ENCODE data around the gene CRADD.
"Not testable (repeated sequence)": the region's sequence is repeated elsewhere in the genome, so short reads cannot be mapped to it uniquely, and the experiment has no call there.

Gene CRADD

DNA sequence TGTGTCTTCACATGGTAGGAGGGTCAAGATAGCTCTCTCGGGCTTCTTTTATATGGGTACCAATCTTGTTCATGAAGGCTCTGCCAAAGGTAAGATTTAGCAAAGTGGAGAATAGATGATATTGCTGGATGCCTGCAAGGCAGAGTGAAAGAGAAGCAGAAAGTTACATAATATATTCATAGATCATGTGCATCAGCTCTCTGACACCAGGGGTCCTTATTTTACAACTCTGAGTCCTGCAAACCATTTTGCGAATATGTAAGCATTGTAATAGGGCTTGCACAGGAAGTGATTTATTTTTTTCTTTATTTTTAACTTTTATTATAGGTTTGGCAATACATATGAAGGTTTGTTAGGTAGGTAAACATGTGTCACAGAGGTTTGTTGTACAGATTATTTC, 31.8 kb downstream of the CRADD start:
- no peak for DNase-seq

DNA sequence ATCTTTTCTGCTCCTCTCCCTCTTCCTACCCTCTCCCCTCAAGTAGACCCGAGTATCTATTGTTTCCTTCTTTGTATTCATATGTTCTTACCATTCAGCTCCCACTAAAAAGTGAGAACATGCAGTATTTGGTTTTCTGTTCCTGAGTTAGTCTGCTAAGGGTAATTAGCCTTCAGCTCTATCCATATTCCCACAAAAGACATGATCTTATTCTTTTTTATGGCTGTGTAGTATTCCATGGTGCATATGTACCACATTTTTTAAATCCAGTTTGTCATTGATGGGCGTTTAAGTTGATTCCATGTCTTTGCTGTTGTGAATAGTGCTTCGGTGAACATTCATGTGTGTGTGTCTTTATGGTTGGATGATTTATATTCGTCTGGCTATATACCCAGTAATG, 32.2 kb downstream of the CRADD start:
- no peak for DNase-seq

DNA sequence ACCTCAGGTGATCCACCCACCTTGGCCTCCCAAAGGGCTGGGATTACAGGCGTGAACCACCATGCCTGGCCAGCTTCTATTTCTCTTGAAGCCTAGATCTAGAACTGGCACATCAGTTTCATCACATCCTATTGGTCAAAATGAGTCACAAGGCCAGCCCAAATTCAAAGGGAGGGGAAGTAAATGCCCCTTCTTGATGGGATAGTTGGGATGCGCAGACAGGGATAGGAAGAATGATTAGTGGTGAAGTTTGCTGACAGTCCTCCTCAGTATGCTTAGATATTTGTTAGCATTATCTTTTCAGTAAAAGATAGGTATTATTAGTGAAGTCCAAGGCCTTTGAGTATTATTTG, 33.4 kb downstream of the CRADD start:
- no peak for DNase-seq

DNA sequence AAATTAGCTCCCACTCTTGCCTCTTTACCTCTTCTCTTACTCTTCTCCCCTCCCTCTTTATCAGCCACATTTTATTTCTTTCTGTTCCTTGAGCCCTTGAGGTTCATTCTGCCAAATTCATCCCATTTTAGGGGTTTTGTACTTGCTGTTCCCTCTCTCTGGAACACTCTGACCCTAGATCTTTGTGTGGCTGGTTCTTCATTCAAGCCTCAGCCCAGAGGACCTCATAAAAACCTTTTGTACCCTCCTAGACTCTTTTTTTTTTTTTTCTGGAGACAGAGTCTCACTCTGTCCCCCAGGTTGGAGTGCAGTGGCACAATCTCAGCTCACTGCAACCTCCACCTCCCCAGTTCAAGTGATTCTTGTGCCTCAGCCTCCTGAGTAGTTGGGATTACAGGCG, 34.3 kb downstream of the CRADD start:
- not testable (repeated sequence) for DNase-seq

DNA sequence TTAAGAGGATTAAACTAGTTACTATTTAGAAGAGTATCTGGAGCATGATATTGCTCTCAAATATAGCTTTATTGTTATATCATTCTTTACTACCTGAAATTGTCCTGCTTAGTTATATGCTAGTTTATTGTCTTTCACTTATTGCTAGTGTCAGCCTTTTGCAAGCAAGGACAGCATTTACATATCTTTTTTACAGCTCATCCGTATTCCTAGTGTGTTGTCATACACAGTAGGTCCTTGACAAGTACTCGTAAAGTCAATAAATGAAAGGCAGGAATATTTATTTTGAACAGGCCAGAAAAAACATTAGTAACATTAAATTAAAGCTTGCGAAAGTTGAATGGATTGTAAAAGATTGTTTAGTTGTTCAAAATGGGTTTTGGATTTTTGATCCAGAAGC, 35.0 kb downstream of the CRADD start:
- DNase-seq, result no peak

DNA sequence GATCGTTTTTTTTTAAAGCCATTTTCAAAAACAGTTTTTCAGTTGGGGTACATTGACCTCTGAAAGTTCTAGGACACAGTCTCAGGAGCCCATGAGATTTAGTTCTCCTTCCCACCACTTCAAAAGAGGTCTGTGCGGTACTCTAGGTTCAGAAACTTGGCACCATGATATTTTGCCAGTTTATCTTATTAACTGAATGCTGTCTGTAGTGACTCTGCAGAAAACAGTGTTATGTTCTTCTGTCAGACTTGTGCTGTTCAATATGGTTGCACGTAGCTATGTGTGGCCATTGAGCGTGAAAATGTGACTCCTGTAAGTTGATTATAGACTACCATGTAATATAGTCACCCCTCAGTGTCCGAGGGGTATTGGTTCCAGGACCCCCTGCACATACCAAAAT, 35.9 kb downstream of the CRADD start:
- DNase-seq, result no peak

DNA sequence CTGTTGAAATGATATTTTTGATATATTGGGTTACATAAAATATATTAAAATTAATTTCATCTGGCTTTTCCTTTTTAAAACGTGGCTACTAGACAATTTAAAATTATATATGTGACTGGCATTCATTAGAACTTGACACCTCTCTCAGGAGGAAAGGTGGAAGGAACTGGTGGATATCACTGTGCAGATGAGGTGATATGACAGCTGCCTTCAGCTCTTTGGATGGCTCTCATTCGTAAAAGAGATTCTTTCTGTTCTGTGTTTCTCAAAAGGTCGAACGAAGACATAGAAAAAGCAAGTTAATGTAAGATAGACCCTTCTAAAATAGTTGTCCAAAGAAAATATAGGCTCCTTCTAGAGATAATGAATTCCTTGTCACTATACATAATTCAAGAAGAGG, 36.6 kb downstream of the CRADD start:
- DNase-seq, result no peak

DNA sequence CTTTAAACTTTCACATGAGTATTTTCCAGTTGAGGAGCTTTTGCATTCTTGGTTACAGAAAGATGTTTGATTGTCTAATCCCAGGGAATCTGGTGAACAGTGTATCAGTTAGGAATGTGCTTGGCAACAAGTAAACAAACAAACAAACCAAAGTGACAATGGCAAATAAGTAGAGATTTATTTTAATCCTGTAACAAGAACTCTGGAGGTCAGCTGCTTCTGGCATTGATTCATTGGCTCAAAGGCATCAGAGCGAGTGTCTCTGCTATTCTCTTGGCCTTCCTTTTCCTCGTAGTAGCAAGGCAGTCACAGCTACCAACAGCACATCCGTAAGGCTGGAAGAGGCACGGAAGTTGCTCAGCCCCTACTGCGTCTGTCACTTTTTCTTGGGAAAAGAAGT, 37.2 kb downstream of the CRADD start:
- DNase-seq, result no peak

DNA sequence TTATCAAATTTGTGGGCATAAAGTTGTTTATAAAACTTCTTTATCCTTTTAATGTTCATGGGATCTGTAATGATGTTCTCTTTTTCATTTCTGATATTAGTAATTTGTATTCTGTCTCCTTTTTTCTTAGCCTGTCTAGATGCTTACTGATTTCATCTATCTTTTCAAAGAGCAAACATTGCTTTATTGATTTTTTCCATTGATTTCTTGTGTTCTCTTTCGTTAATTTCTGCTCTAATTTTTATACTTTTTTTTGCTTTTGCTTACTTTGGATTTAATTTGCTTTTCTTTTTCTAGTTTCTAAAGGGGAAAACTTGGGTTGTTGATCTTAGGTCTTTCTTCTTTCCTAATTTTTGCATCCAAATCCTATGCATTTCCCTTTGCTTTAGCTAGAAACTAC, 42.5 kb downstream of the CRADD start:
- DNase-seq, result no peak

DNA sequence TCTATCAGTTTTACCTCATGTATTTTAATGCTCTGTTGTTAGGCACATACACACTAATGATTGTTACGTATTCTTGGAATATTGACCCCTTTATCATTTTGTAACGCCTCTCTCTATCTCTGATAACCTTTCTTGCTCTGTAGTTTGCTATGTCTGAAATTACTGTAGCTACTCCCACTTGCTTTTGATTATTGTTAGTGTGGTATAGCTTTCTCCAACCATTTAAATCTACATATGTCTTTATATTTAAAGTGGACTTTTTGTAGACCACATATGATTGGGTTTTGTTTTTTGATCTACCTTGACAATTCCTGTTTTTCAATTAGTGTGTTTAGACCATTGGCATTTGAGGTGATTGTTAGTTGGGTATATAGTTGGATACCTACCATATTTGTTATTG, 43.4 kb downstream of the CRADD start:
- DNase-seq, result no peak

DNA sequence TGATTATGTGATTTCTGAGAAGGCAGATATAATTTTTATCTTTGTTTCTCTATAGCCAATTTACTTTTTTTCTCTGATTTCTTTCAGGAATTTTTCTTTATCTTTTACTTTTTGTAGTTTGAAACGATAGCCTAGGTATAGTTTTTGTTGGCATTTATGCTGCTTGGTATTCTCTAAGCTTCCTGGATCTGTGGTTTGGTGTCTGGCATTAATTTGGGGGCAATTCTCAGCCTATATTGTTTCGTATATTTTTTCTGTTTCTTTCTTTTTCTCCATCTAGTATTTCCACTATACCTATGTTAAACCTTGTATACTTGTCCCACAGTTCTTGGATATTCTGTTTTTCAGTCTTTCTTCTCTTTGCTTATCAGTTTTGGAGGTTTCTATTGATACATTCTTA, 45.0 kb downstream of the CRADD start:
- no peak for DNase-seq

DNA sequence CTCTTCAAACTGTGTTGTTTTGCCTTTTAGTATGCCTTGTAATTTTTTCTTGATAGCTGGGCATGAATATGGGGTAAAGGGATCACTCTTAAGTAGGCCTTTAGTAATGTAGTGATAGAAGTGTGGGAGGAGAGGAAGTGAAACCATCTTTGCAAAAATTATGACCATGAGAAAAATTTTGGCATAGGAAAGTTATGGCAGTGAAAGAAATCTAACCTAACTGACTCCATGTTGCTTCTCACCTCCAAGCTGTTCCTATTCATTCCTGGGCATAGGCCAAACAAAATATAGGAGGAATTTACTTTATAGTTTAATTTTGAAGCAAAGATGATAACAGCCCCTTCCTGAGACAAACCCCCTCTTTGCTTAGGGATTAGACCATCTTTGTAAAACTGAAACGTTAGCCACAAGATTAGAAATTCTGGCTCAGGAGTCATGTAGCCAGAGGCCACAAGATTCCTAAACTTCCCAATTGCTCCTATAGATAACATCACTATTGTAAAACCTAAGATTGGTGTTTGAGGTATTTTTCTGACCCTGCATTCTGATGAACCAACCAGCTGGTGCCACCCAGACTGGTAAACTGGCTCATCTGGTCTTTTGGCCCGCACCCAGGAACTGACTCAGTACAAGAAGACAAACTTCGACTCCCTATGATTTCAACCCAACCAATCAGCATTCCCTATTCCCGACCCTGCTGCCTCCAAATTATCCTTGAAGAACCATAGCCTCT, 45.8 kb downstream of the CRADD start:
- DNase-seq, result no peak

DNA sequence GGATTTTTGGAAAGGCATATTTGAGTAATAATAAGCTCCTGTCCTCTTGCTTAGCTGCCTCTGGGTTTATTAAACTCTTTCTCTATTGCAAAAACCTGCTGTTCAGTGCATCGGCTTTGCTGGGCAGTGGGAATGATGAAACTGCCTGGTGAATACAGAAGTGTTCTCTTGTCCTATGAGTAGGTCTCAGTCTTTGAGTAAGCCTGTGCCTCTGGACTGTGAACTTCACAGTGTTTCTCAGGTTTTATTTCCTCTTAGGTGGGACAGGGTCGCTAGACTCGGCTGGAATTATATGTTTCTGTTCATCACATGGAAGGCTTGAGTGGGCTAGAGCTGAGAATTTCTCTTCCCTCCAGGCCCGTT, 46.4 kb downstream of the CRADD start:
- DNase-seq, result no peak

DNA sequence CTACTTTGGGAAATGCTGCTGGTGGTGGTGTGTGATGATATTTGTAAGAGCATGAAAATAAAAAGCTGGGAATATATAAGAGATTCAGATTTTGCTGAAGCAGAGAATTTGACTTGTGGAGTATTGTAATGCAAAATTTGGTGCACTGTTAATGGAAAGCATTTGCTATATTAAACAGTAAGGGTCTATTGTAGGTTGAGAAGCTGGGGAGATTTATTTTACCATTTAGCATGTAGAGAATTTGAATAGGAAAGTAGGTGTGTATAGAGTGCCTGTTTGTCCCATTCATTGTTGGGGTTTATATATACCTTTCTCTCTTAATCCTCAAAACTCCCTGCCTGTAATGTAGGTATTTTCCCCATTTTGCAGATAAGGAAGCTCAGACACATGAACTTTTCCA, 48.4 kb downstream of the CRADD start:
- no peak for DNase-seq

DNA sequence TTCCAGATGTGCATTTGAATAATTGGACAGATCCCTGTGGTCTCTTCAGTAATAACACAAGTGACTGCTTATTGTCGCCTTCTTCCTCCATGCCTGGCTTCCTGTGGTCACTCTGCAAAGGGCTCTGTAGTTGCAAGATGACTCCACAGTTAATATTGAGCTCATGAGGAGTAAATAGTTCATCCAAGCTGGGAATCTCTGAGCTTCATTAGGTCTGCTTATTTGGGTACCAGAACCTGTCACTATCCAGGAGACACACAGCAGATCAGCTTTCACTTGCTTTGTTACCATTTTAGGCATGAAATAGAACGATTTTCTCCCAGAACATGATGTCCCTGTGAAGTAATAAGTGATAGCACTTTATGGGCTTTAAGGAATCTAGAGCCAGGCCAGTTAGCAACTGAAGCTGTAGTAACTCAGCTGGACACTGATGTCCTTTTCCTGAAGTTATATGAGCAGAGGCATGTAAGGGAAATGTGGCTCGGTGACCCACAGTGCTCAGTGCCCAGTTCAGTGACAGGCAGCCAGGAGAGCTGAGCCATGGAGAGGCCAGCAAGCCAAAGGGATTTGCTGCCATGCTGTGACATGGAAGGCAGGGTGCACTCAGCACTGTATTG, 50.1 kb downstream of the CRADD start:
- no peak for DNase-seq

DNA sequence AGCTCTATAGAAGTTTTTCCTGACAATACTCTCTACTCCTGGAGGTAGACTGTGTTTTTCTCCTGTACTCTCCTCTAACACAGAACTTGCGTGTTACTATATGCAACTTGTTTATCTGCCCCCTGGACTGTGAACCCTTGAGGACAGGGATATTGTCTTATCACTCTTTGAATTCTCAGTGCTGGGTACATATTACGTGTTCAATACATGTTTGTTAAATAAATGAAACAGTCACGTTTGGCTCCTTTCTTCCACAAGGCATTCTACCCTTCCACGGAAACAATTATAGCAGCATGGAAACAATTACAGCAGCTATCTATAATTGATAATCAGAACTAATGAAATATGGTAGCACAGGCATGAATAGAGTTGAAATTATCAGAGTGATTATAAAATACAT, 50.7 kb downstream of the CRADD start:
- no peak for DNase-seq

DNA sequence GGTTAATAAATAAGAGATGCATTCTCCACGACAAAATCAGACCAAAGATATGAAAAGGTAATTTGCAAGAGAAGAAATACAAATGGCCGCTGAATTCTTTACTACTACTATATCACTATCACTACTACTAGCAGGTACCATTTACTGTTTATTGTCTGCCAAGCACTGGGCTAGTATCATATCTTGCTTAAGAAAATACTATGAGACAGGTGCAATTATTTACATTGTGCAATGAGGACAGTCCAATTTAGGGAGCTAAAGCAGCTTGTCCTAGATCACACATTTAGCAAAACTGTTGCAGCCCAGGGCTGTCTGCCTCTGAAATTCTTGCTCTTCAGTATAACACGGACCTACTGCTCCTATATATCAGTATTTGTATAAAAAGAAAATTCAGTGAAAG, 52.8 kb downstream of the CRADD start:
- no peak for DNase-seq

DNA sequence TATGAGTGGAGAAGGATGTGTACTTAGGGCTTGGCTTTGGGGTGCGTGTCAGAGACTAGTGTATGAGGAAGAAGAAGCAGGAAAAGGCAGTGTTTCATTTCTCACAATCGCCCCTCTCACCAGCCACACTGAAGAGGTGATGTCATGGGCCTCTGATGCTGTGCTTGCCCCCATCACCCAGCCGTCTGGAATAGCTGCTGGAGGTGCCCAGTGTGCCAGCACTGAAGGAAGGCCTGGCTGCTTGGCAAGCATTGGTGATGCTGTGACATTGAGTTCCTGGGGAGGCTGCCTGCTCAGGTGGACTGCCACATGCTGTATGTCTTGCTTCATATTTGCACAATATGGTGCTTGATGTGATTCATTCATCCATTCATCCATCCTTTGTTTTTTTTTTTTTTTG, 56.2 kb downstream of the CRADD start:
- no peak for DNase-seq

DNA sequence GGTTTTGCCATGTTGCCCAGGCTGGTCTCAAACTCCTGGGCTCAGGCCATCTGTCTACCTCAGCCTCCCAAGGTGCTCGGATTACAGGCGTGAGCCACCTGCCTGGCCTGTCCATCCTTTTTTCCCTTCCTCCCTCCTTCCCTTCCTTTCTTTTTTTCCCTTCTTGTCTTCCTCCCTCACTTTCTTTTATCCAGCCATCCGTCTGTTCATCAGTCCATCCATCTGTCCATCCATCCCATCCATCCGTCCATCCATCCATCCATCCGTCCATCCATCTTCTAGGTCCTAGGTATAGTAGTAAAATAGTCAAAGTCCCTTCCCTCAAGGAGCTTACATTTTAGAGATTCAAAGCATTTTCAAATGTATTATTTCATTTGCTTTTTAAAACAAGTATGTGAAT, 56.8 kb downstream of the CRADD start:
- no peak for DNase-seq

DNA sequence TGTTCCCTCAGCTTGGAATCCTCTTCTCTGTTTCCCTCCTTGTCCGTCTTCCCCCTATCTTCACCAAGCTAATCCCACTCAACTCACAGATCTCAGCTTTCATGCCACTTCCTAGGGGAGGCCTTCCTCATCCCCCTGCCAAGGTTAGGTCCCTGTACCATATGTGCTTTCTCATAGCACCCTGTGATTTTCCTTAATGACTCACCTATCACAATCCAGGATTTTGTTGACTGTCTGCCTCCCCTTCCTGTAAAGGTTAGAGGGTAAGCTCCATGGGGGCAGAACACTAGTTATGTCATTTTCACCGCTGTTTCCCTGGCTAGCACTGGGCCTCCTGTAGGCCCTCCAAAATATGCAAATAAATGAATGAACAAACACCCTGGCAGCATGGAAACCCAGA, 57.6 kb downstream of the CRADD start:
- DNase-seq, result no peak

DNA sequence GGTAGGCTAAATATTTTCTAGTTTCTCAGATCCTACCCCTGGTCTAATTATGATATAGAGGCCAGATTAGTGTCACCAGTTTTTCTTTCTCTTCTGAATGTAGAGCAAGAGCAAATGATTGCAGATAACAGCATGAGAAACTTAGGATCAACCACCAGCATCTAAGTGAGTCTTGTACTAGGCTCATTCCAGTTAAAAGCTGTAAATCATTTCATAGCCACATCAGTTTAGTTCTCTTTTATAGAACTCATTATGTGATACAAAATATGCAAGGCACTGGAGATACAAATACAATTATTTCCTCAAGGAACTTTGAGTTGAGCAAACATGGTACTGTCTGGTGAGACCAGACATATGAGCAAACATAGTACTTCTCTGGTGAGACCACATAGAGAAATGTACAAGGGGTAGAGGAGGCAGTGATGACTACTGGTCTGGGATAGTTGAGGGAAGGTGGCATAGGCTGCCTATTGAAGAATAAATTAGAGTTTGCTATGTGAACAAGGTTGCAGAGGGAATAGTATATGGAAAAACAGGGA, 59.5 kb downstream of the CRADD start:
- DNase-seq, result no peak

DNA sequence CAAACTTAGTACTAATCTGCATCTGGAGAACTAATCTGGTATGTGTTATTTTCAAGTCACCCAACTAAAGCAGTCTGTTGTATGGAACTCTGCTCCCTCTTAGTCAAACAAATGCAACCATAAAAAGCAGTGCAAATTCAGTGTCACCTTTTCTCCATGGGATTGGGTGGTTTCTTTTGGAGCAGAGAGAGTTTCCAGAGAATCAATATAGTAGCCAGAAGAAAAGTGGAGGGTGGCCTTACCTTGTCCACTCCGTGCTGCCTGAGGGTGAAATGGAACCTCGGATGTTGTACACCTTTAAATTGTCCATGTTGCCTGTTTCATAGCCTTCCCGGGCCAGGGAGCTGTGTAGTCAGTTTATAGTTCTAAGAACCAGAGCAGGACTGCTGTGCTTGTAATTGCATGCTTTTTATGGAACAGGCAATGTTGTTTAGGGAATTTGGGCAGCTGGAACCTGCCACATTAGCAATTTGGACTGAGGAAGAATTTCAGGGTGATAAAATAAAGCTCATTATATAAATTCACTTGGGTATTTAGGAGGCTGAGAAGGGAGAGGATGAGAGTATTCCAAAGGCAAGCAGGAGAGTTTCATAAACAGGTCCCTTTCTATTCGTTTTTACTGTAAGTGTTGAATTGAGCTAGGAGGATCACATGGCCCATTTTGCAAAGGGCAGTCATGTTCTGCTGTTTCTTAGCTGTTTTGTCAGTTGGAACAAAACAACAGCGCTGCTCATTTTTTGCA, 60.5 kb downstream of the CRADD start:
- no peak for DNase-seq

DNA sequence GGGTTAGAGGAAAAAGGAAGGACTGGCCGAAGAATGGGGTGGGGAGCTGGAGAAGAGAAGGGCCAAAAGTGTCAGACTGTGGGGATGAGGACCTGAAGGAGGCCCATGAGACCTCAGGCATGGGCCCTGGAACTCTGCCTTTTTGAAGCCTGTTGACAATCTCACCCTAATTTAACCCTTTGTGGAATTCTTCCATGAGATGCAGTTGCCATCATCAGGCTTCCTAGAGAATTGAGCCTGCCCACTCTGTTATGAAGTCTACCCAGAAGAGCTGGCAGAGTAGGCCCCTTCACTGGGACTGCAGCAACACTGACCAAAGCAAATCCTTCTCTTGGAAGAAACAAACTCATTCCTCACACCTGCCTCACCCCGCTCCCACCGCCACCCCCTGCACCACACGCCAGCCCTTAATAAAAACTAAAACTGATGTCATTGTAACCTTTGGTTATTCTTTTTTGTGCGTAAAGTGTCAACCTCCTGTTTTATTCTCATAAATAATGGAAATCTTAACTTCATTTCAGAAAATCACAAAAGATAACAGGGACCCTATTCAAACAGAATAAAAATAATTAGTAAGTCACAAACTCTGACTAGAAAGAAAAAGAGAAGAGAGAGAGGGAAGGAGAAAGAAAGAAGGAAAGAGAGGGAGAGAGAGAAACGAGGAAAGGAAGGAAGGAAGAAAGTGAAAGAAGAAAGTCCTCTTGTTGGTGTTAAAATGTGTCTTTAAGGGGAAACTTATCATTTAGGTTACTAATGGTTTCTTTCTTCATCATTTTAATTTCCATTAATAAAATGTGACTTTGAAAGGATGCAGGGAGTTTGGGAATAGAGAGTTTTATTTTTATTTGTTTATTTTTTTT, 61.3 kb downstream of the CRADD start:
- no peak for DNase-seq
